ACHN (cell line): ENCODE results near the gene PER1.

ENCODE experiments used
- DNase-seq: peaks from one replicate; pipeline ENCODE4 v3.0.0-alpha.2; 2015
- in situ Hi-C: cut with HindIII; loops from 2 replicates; pipeline ENCODE4 v1.10.0; 2017; ENCODE audit warnings: low sequenced_read_pairs, low pct_ligation_motif_present, low pct_unique_long_range_greater_than_20kb

The PER1 gene

DNA sequence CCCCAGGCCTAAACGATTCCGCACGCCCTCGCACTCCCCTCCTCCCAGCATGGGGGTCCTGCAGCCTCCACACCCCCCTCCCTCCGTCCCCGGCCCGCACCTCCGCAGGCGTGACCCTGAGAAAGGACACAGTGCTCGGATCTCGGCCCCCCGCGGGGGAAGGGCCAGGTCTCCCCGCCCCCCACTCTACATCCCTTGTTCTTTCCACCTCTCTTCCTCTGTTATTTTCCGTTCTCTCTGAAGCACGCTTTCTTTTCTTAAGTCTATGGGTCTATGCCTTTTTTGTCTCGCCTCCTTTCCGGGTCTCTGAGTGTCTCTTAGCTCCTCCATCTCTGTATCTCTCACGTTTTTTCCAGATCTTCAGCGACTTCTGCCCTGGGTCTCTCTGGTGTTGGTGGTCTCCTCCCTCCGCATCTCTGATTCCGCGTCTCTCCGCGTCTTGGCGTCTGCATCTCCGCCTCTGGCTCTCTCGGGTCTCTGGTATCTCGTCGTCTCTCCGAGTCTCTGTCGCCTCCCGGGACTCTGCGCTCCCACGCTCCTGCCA, 26.2 kb downstream of the PER1 start:
- peak; percentile 68 for DNase-seq
- in situ Hi-C loops: no loop called here

DNA sequence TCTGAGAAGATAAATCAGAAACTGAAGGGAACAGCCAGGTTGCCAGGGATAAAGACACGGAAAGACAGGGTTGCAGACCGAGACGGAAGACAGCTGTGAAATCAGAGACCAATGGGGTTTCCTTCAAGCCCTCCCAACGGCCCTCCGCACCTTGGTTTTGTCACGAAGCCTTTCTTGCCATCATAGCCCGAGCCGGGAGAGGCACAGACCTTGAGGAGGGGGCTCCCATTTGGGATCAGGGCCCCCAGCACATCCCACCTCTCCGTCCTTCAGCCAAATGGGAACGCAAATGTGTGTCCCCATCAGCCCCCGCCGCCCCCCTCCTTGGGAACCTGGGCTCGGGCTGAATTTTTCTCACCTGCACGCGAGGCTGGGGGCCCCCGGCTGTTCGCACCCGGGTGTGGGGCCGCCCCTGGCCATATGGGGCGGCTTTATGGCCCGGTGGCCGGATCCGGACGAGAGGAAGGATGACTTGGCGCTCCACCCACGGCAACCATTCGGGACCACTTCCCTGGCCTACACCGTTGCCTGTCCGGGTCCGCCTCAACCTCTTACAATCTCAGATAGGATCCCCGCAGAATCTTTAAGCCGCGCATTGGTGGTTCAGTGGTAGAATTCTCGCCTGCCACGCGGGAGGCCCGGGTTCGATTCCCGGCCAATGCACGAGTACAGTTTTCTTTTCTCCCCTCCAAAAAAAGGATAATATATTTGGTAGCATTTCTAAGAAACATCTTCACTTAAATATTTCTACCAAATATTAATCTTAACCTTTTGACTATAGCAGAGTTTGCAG, 26.9 kb downstream of the PER1 start:
- DNase-seq: peak; percentile 79
- in situ Hi-C loops: no loop called here

DNA sequence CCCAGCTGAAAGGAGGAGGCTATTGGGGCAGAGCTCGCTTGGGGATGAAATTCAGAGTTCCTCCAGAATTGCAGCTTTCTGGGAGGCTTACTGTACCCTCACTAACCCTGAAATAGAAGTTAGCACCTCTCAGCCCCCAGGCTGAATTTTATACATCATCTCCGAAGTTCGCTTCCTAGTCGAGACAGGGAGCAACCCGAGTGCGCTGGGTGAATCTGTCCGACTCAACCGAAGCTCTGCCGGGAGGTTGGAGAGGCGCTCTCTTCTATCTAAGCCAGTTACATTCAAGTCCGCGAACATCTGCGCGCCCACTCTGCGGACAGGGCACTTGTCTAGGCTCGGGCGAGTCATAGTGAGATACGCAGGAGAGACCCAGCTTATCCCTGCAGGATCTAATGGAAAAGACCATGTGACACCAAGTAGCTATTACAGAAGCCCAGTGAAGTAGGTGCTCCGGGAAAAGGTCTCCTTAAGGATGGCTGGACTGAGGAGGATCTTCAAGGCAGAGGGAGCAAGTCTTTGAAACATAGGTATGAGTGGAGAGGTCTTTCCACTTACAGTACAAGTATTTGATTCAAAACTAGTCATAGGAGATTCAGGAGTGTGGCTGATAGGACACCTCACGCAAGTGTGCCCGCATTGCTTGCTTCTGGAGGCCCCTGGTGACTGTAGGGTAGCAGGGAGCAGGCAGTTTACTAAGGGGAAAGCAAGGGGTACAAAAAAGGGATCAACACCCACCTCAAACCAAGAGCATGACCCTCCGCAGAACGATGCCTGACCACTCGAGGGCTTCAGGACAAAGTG, 27.7 kb downstream of the PER1 start:
- in situ Hi-C loops: no loop called here
- peak; percentile 48 for DNase-seq

GRCh38 chr17:8123695-8124349, 28.4 kb downstream of the PER1 start, which contains the start of gene HES7:
HES7 (minus strand) TSS chr17:8124106; CDS start chr17:8124084, 22 bp downstream.
- DNase-seq: peak; percentile 72

DNA sequence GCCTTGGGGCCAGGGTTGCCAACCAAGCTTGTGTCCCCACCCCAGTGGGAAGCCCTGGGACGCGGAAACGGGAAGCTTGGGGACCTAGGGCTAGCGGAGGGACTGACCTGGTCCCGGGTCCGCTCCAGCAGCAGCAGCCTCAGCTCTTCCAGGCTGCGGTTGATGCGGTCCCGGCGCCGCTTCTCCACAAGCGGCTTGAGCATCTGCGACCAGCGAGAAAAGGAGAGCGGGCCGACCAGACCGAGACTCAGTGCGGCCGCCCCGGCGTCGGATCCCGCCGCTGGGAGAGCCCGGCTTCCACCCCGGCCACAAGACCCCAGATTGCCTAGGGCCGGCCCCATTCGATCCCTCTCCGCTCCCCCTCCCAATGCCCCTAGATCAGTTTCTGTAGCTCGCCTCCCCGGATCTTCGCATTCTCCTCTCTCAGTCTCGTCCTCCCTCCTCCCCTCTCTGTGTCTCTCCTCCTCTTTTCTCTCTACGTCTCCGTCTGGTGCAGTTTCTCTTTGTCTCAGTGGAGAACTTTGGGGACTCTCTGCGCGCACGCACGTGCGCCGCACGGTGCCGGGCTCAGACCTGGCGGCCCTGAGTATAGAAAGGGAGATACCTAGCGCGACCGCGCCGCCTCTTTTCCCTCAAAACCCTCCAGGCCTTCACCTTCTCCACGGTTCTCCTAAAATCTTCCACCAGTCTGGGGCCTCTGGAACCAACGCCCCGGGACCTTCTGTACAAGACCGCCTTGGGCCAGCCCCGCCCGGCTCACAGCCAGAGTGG, 29.1 kb downstream of the PER1 start:
- peak; percentile 47 for DNase-seq
- in situ Hi-C loops: no loop called here

More at GRCh38 chr17:8123695-8124349, 28.4 kb downstream of the PER1 start, which contains the start of gene HES7:
- in situ Hi-C loops: no loop called here

GRCh38 chr17:8122422-8122923, 29.7 kb downstream of the PER1 start:
- DNase-seq: peak; percentile 67
- in situ Hi-C loops: no loop called here

- in situ Hi-C loops: no loop called here
- peak; percentile 85 for DNase-seq
Measured at GRCh38 chr17:8121681-8122421, 30.4 kb downstream of the PER1 start.

DNA sequence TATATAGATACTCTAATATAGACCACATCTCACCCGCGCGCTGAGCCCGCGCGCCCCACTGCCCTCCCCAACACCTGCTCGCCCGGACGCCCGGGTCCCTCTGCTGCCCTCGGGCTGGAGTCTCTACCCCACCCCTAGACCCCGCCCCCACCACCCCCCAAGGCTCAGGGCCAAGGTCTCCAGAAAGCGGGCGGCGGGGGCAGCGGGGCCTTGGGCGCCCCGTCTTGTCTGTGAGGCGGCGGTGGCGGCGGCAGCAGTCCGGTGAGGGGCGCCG, 30.9 kb downstream of the PER1 start:
- in situ Hi-C loops: no loop called here

DNA sequence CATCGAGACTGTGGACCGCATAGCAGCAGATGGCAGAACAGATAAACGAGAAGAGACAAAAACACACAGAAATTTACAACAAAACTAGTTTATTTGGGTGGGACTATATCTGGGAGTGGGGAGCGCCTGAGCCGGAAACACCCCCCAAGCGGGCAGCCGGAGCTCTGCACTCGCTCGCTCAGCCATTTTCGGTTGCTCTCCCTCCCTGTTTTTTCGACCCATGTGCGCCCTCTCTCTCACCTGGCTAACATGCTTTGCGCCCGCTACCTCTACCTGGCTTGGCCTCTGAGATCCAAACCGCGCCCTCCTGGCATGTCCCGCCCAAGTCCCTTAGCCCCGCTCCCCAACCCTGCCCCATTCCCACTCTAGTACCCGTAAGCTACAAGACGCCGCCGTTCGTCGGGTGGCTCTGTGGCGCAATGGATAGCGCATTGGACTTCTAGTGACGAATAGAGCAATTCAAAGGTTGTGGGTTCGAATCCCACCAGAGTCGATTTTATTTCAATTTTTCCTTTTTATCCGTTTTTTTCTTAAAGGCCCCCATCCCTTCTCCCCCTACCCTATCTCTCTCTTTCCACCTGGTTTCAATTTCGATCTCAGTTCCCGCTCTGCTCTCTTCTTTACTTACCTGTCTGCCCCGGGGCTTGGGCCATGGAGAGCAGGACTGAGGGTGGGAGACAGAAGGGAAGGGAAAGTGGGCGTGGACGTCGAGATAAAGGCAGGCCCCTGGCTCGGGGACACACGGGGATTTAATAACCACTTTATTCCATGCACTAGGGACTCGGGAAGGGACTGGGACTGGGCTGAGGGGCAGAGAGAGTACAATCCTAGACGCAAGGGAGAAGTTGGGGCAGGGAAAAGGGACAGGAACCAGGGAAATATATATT, 31.4 kb downstream of the PER1 start:
- in situ Hi-C loops: no loop called here

More for the DNA sequence above, 30.9 kb downstream of the PER1 start:
- DNase-seq: no peak

DNA sequence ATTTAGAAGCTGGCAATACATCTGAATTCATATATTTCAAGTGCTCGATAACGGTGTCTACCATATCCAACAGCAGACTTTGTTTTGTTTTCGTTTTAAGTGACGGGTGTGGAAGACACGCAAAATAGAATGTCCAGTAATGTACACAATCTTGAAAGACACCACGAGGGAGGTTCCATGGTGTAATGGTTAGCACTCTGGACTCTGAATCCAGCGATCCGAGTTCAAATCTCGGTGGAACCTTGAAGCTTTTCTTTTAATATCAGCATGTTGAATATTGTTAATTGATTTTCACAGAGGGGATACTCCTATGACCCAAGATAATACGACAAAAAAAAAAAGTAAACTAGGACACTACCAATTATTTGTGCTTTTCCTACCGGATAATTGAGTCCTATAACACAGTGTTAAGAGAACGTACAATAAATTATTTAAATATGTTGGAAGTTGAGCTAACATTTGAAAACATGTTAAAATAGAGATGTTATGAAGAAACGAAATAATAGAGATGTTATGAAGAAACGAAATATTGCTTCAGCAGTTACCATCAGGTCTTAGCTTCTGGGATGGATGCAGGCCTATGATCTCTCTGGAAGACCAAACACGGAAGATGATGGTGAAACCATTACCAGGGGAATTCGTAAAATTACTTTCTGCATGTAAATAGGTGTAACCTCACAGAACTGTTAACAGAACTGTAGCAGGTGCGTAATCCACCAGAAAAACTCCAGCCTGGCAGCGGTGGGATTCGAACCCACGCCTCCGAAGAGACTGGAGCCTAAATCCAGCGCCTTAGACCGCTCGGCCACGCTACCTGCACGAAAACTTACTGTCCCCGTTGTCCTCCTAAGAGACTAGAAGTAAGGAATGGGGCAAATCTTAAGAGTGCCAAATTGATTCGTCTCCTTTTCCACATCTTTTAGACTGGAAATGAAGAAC, 32.4 kb downstream of the PER1 start:
- in situ Hi-C loops: no loop called here
- DNase-seq: peak; percentile 95

More for the DNA sequence above, 31.4 kb downstream of the PER1 start:
- DNase-seq: peak; percentile 80

- DNase-seq: peak; percentile 88
- in situ Hi-C loops: no loop called here
Measured at GRCh38 chr17:8118769-8119580, 33.2 kb downstream of the PER1 start.

DNA sequence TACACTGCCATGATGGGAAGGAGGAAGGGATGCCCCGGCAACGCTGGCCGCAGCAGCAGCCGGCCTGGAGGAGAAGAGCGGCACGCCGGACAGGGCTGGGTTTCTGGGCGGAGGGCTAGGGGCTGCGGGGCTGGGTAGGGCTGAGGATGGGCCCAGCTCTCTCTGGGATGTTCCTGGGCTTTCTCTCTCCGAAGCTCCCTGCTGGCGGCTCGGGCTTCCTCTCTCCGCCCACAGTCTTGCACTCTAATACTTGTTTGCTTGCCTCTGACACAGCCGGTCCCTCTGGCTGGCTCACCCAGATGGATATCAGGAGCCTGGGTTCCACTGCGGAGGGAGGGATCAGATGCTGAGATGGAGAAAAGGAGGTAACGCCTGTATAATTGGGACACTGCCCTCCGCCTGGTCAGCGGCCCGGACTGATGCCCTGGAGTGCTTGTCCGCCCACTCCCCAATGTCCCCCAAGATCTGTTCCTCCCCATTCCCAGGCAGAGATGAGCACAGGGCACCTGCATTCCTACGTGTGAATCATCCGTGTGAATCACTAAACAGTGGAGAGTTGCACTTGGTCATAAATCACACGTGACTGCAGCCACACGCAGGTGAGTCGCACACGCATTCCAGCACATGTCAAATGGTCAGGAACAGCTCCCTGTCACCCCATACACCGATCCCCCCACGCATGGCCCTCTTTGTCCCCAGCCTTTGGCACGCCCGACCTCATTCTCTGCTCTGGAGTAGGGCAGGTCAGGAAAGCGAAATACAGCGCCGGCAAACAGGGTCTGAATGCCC, 34.0 kb downstream of the PER1 start, which contains the start of gene ALOXE3:
ALOXE3 (minus strand) TSS at position 535 of the 789 bp plus-strand sequence; CDS start at position 11, 524 bp downstream.
- DNase-seq: peak; percentile 83
- in situ Hi-C loops: no loop called here

GRCh38 chr17:8117367-8117979, 34.7 kb downstream of the PER1 start:
- DNase-seq: peak; percentile 26
- in situ Hi-C loops: no loop called here

DNA sequence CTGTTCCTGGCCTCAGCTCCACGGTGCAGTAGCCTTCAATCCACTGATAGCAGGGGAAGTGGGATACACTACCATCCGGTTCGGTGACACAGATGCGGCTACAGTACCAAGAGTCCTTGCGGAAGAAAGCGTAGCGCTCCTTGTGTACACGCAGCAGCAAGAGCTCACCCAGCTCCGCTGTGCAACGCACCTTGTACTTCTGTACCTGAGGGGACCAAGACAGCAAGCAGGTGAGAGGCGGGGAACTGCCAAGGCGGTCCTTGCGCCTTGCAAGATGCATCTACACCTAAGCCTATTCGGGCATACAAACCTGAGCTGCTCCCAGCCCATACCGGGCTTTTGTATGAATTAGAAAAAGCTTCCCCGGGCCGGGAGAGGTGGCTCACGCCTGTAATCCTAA, 35.4 kb downstream of the PER1 start:
- in situ Hi-C loops: no loop called here

More for the DNA sequence above, 35.4 kb downstream of the PER1 start:
- no peak for DNase-seq
